Pancreas (tissue), 10 donors: ENCODE results near the gene FAM3C. TPM values are rescaled to one million over a fixed set of nuclear protein-coding genes. Genes with fewer than 3 reads are reported as not detected.

Source experiments
- ATAC-seq, 4 donors: fragments of 200-7000 bp; cut with Tn5 transposase; one replicate each; pipeline versions ENCODE4 v1.8.0 to v1.9.1; 2020; ENCODE audit warnings: mild to moderate bottlenecking in 4 of 4, moderate library complexity in 4 of 4
- DNase-seq, 6 donors: peaks; one replicate each; pipeline ENCODE4 v3.0.0-alpha.2; 2020
- FAIRE-seq: peaks from 2 replicates; lab custom pipeline; 2012; peaks lifted over from hg19 to GRCh38; lab: Jason Lieb, UNC
- H3K27ac ChIP-seq, 4 donors: fragments of 200-600 bp; sonication (generic); 1 replicate in 3 of 4; 2 replicates in 1 of 4; pipeline versions ENCODE4 v1.5.0 to v1.8.0; 2020
- H3K27me3 ChIP-seq, 4 donors: fragments of 200-600 bp; one replicate each; pipeline ENCODE4 v1.8.0; 2021
- H3K36me3 ChIP-seq, 3 donors: fragments of 200-600 bp; sonication (generic) in 1 of 3; one replicate each; pipeline versions ENCODE4 v1.5.0 to v1.8.0; 2020 to 2021
- H3K4me1 ChIP-seq, 3 donors: fragments of 200-600 bp; one replicate each; pipeline ENCODE4 v1.8.0; 2021
- H3K4me3 ChIP-seq, 4 donors: fragments of 200-600 bp; sonication (generic) in 2 of 4; one replicate each; pipeline versions ENCODE4 v1.5.0 to v1.8.0; 2020 to 2021
- H3K9me3 ChIP-seq, 4 donors: fragments of 200-600 bp; one replicate each; pipeline ENCODE4 v1.8.0; 2021
- CTCF ChIP-seq, 4 donors: fragments of 200-600 bp; sonication (generic) in 3 of 4; IDR thresholded peaks; one replicate each; pipeline versions ENCODE4 v1.5.0 to v1.8.0; 2021; ENCODE audit warnings: antibody characterized with exemption in 4 of 4
- WGBS, 2 donors: extraction: QIAGEN DNeasy Blood & Tissue Kit; methylation state at CpG; one replicate each; pipeline ENCODE4 v1.1.7; 2013; 5-methylcytosine and 5-hydroxymethylcytosine counted together
- intact Hi-C, 3 donors: fragments of 100-400 bp; cut with DNase I; formaldehyde crosslinking; loops; one replicate each; pipeline versions ENCODE4 v1.11.1 to v1.14.2; 2022
- polyA plus RNA-seq, 2 donors: library from polyadenylated mRNA; stranded (reverse); fragments of 200-250 nt; gene quantifications; one replicate each; pipeline ENCODE4 v1.2.3, GENCODE V29; 2013
- total RNA-seq, 6 donors: library from RNA; stranded (reverse); fragmentation: NEBNext Ultra II Directional in 4 of 6; extraction: Animal tissue kit (Norgen Biotek cat#: 25700) in 4 of 6; gene quantifications; one replicate each; pipeline versions ENCODE4 v1.2.1 to v1.2.4, GENCODE V29; 2021 to 2023
- donor health status: healthy with polysubstance abuse.
- donor health status: DM: no; HTN: no; CAD: no; lungs with moderate emphysema.
- donor health status: DM: no; HTN: no; CAD: no.
- donor health status: control.
- donor health status: control.
- donor health status: Bipolar disorder and iron deficiency.
- donor health status: DM: yes; HTN: yes; CAD: no.
- donor health status: DM: no; HTN: no; CAD: no.
- donor health status: DM: no; HTN: no; CAD: no.
- donor health status: DM: yes; HTN: yes; CAD: no.

Gene FAM3C
- total and polyA plus RNA-seq, 8 donors: 18.2 to 43.6 (median 37.4) TPM

- 16 to 18% methylated on average over 2 of the region's 2 CpGs for WGBS, 2 donors
- TF ChIP-seq CTCF (IDR thresholded peaks at IDR 0.05): peak; percentile 45 to 54 (median 50)
- peaks cover 0 to 4% (median 0%) of the 10 kb centered on the region in 3 donors for H3K4me1 ChIP-seq
- intact Hi-C loops: loop anchor here in 2 of 3 donors (5.0 to 10.0 kb wide), 3 partner anchors 178 to 628 kb away; no protein-coding TSS in a partner anchor
- ATAC-seq (peak; percentile 53 to 76 (median 74)), FAIRE-seq (peak; percentile 94), DNase-seq (peak in 1 of 6 donors; percentile 30)
- H3K4me3 ChIP-seq: no peak overlapping the region
- peaks cover 0 to 13% (median 0%) of the 10 kb centered on the region in 3 donors for H3K36me3 ChIP-seq
- no peaks in the 10 kb centered on the region for H3K9me3 ChIP-seq
- H3K27me3 ChIP-seq: no peaks in the 10 kb centered on the region
- H3K27ac ChIP-seq: no peak overlapping the region
Measured at GRCh38 chr7:121366852-121367431, 29.2 kb downstream of the FAM3C start.

- H3K9me3 ChIP-seq: no peaks in the 10 kb centered on the region
- ATAC-seq (no peak), DNase-seq (no peak), FAIRE-seq (no peak)
- no peak for TF ChIP-seq CTCF (IDR thresholded peaks at IDR 0.05)
- no peaks in the 10 kb centered on the region for H3K4me1 ChIP-seq
- H3K36me3 ChIP-seq: peaks cover 0 to 13% (median 11%) of the 10 kb centered on the region in 3 donors
- H3K4me3 ChIP-seq: no peak overlapping the region
- no peak overlapping the region for H3K27ac ChIP-seq
- no peaks in the 10 kb centered on the region for H3K27me3 ChIP-seq
- 75 to 80% methylated on average over 5 of the region's 5 CpGs for WGBS, 2 donors
- intact Hi-C loops: loop anchor here in 2 of 3 donors (10.0 kb wide), 2 partner anchors 184 to 634 kb away; no protein-coding TSS in a partner anchor
Measured at GRCh38 chr7:121360564-121360963, 35.5 kb downstream of the FAM3C start.

- no peak for ATAC-seq
- no peaks in the 10 kb centered on the region for H3K9me3 ChIP-seq
- no peak for FAIRE-seq
- 49 to 57% methylated on average over 2 of the region's 2 CpGs for WGBS, 2 donors
- TF ChIP-seq CTCF (IDR thresholded peaks at IDR 0.05): no peak
- DNase-seq: no peak
- H3K27me3 ChIP-seq: no peaks in the 10 kb centered on the region
- intact Hi-C loops: no loop called here
- no peak overlapping the region for H3K4me3 ChIP-seq
- no peak overlapping the region for H3K27ac ChIP-seq
- H3K4me1 ChIP-seq: no peaks in the 10 kb centered on the region
- peaks cover 0 to 15% (median 8%) of the 10 kb centered on the region in 3 donors for H3K36me3 ChIP-seq
Measured at GRCh38 chr7:121355574-121355973, 40.5 kb downstream of the FAM3C start.

GRCh38 chr7:121352323-121352722, 43.8 kb downstream of the FAM3C start:
- DNase-seq: no peak
- H3K27me3 ChIP-seq: no peaks in the 10 kb centered on the region
- no peak overlapping the region for H3K27ac ChIP-seq
- no peaks in the 10 kb centered on the region for H3K9me3 ChIP-seq
- 78 to 88% methylated on average over 3 of the region's 3 CpGs for WGBS, 2 donors
- H3K4me3 ChIP-seq: no peak overlapping the region
- FAIRE-seq: no peak
- ATAC-seq: no peak
- no peak for TF ChIP-seq CTCF (IDR thresholded peaks at IDR 0.05)
- H3K36me3 ChIP-seq: peaks cover 0 to 17% (median 0%) of the 10 kb centered on the region in 3 donors
- intact Hi-C loops: no loop called here
- no peaks in the 10 kb centered on the region for H3K4me1 ChIP-seq

- no peak for FAIRE-seq
- TF ChIP-seq CTCF (IDR thresholded peaks at IDR 0.05): no peak
Measured at GRCh38 chr7:121351682-121352081, 44.4 kb downstream of the FAM3C start.

More at GRCh38 chr7:121351682-121352081, 44.4 kb downstream of the FAM3C start:
- intact Hi-C loops: no loop called here
- Histone ChIP-seq H3K36me3 (peaks cover 0 to 17% (median 0%) of the 10 kb centered on the region in 3 donors), H3K27me3 (no peaks in the 10 kb centered on the region), H3K27ac (no peak overlapping the region), H3K4me3 (no peak overlapping the region), H3K4me1 (no peaks in the 10 kb centered on the region), H3K9me3 (no peaks in the 10 kb centered on the region)
- ATAC-seq (no peak), DNase-seq (no peak)
